Heart left ventricle (tissue), 16 donors: ENCODE measurements around the gene SPSB1. TPM values are rescaled to one million over a fixed set of nuclear protein-coding genes. Genes with fewer than 3 reads are reported as not detected.

ENCODE experiments used
- ATAC-seq, 4 donors: fragments of 200-7000 bp; cut with Tn5 transposase; one replicate each; pipeline ENCODE4 v1.9.1; 2020 to 2022; ENCODE audit warnings: moderate library complexity in 4 of 4, mild to moderate bottlenecking in 3 of 4, moderate number of reproducible peaks in 1 of 4
- DNase-seq, 5 donors: peaks; one replicate each; pipeline ENCODE4 v3.0.0-alpha.2; 2020
- H3K27ac ChIP-seq, 12 donors: fragments of 200-600 bp; sonication (generic) in 4 of 12; one replicate each; pipeline versions ENCODE4 v1.5.0 to v1.8.0; 2016 to 2022; ENCODE audit warnings: mild to moderate bottlenecking in 2 of 12
- H3K27me3 ChIP-seq, 9 donors: fragments of 200-600 bp; sonication (generic) in 2 of 9; one replicate each; pipeline versions ENCODE4 v1.5.1 to v1.8.0; 2016 to 2022; ENCODE audit warnings: mild to moderate bottlenecking in 3 of 9
- H3K36me3 ChIP-seq, 9 donors: fragments of 200-600 bp; sonication (generic) in 2 of 9; one replicate each; pipeline versions ENCODE4 v1.5.0 to v1.8.0; 2018 to 2022; ENCODE audit warnings: mild to moderate bottlenecking in 2 of 9
- H3K4me1 ChIP-seq, 12 donors: fragments of 200-600 bp; sonication (generic) in 4 of 12; one replicate each; pipeline versions ENCODE4 v1.5.0 to v1.8.0; 2016 to 2022; ENCODE audit warnings: mild to moderate bottlenecking in 3 of 12
- H3K4me3 ChIP-seq, 12 donors: fragments of 200-600 bp; sonication (generic) in 4 of 12; one replicate each; pipeline versions ENCODE4 v1.5.0 to v1.8.0; 2017 to 2022; ENCODE audit warnings: mild to moderate bottlenecking in 9 of 12, moderate library complexity in 4 of 12
- H3K9me3 ChIP-seq, 12 donors: fragments of 200-600 bp; sonication (generic) in 4 of 12; one replicate each; pipeline versions ENCODE4 v1.5.0 to v1.8.0; 2016 to 2022; ENCODE audit warnings: mild to moderate bottlenecking in 1 of 12
- POLR2A ChIP-seq, 2 donors: fragments of 450-650 bp; IDR thresholded peaks; one replicate each; pipeline ENCODE4 v1.6.1; 2017; ENCODE audit warnings: antibody characterized with exemption in 2 of 2, mild to moderate bottlenecking in 2 of 2, moderate library complexity in 2 of 2
- WGBS, 4 donors: extraction: QIAGEN DNeasy Blood & Tissue Kit in 2 of 4; methylation state at CpG; one replicate each; pipeline versions ENCODE4 v1.1.5 to v1.1.7; 2013 to 2018; 5-methylcytosine and 5-hydroxymethylcytosine counted together
- intact Hi-C, 10 donors: fragments of 100-400 bp; cut with DNase I; formaldehyde crosslinking; loops; one replicate each; pipeline versions ENCODE4 v1.11.1 to v1.14.2; 2022
- polyA plus RNA-seq, 2 donors: library from polyadenylated mRNA; stranded (reverse); fragments of 200-250 nt; gene quantifications; one replicate each; pipeline ENCODE4 v1.2.3, GENCODE V29; 2013
- total RNA-seq, 9 donors: library from RNA; depleted of rRNA in 2 of 9; stranded (reverse); fragments of >200 nt in 2 of 9; fragmentation: NEBNext Ultra II Directional in 3 of 9; extraction: Animal tissue kit (Norgen Biotek cat#: 25700) in 3 of 9; gene quantifications; one replicate each; pipeline versions ENCODE4 v1.1.0 to v1.2.4, GENCODE V29; 2016 to 2023
- TF ChIP-seq, protein P1 (sequence below), 12 donors: fragments of 200-600 bp; sonication (generic) in 4 of 12; IDR thresholded peaks; one replicate each; pipeline versions ENCODE4 v1.5.0 to v1.8.0; 2018 to 2022; ENCODE audit warnings: antibody characterized with exemption in 12 of 12, mild to moderate bottlenecking in 5 of 12
- donor health status: ischemic (EF 13 %, LVEDD 7.1; RV severe dilation, severe dysfunction).
- donor health status: healthy with polysubstance abuse.
- donor health status: DM: no; HTN: yes; CAD: no.
- donor health status: DM: no; HTN: no; CAD: no.
- donor health status: ischemic (EF 25% LVEDD 6.9; RV normal size, moderate dysfunction).
- donor health status: ischemic (EF 25% LVEDD 5.7; RV mildly dilated, moderate dysfunction).
- donor health status: healthy.
- donor health status: DM: yes; HTN: yes; CAD: no.
- donor health status: ischemic (EF 35%, LVEDD 5.7; RV mildly dilated, moderate dysfunction).
- donor health status: nonischemic (EF 11% LVEDD 7.7; RV severe dilation, severe dysfunction).
- donor health status: DM: yes; HTN: yes; CAD: no.
- donor health status: PGD.
- donor health status: ischemic (EF 29% LVEDD 5.4; RV normal size, mild dysfunction).
- donor health status: nonischemic (EF 23%, LVEDD 6.1; RV moderate dilation, normal function).

The SPSB1 gene
- total and polyA plus RNA-seq, 11 donors: 7.0 to 27.2 (median 9.2) TPM

GRCh38 chr1:9332513-9333143 lies 39.9 kb downstream of the SPSB1 start:
- peak in 1 of 5 donors; percentile 51 for DNase-seq
- intact Hi-C loops: no loop called here
- no peak for TF ChIP-seq POLR2A (IDR thresholded peaks at IDR 0.05)
- TF ChIP-seq, protein P1, sequence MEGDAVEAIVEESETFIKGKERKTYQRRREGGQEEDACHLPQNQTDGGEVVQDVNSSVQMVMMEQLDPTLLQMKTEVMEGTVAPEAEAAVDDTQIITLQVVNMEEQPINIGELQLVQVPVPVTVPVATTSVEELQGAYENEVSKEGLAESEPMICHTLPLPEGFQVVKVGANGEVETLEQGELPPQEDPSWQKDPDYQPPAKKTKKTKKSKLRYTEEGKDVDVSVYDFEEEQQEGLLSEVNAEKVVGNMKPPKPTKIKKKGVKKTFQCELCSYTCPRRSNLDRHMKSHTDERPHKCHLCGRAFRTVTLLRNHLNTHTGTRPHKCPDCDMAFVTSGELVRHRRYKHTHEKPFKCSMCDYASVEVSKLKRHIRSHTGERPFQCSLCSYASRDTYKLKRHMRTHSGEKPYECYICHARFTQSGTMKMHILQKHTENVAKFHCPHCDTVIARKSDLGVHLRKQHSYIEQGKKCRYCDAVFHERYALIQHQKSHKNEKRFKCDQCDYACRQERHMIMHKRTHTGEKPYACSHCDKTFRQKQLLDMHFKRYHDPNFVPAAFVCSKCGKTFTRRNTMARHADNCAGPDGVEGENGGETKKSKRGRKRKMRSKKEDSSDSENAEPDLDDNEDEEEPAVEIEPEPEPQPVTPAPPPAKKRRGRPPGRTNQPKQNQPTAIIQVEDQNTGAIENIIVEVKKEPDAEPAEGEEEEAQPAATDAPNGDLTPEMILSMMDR (IDR thresholded peaks at IDR 0.05): no peak
- no peaks in the 10 kb centered on the region for H3K36me3 ChIP-seq
- no peaks in the 10 kb centered on the region for H3K27me3 ChIP-seq
- H3K4me1 ChIP-seq: peaks cover 0 to 6% (median 2%) of the 10 kb centered on the region in 12 donors
- no peak for ATAC-seq
- no peak overlapping the region for H3K27ac ChIP-seq
- no peak overlapping the region for H3K4me3 ChIP-seq
- H3K9me3 ChIP-seq: no peaks in the 10 kb centered on the region
- WGBS, 4 donors: 81 to 87% (median 83%) methylated on average over 12 of the region's 12 CpGs

- ATAC-seq (peak in 3 of 4 donors; percentile 48 to 69 (median 54)), DNase-seq (peak in 1 of 5 donors; percentile 51)
- Histone ChIP-seq H3K4me1 (peaks cover 0 to 45% (median 34%) of the 10 kb centered on the region in 12 donors), H3K9me3 (peaks cover 0 to 5% (median 0%) of the 10 kb centered on the region in 12 donors), H3K4me3 (no peak overlapping the region), H3K27me3 (no peaks in the 10 kb centered on the region), H3K36me3 (no peaks in the 10 kb centered on the region), H3K27ac (peak overlapping the region in 6 of 12 donors; percentile 3 to 73 (median 42))
- WGBS, 4 donors: 75 to 79% (median 77%) methylated on average over 19 to 25 of the region's 25 CpGs
- TF ChIP-seq POLR2A (IDR thresholded peaks at IDR 0.05): no peak
- TF ChIP-seq, protein P1 (IDR thresholded peaks at IDR 0.05): peak in 1 of 12 donors; percentile 7
- intact Hi-C loops: no loop called here
Observed at GRCh38 chr1:9338397-9339246, 45.9 kb downstream of the SPSB1 start.

DNA sequence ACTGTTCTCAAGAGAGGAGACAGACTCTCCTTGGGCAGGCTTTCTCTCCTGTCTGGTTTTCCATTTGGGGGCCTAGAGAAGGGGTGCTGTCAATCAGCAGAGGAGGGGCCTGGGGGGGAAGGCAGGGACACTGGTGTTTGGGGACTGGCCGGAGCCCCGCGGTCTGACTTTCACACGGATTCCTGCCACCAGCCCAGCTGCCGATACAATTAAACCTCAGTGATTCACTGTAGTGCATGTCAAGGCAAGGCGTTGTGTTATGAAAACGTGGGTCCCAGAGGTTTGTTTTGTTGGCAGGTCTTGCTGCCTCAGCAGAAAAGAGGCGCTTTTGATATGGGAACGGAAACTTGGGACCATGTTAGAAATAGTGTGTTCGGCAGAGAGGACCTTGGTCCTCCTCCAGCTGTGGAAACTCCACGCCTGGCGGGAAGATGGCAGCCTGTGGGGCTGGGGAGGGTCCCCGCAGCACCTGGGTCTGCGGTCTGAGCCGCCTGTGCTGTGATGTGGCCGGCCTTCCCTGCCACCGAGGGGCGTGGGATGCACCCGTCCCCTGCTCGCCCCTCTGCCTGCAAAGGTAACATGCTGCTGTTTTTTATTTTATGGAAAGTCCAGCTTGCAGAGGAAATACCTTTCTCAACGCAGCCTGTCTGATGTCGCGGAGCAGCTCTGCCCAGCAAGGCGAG lies 47.6 kb downstream of the SPSB1 start:
- no peak for DNase-seq
- Histone ChIP-seq H3K4me1 (peaks cover 0 to 59% (median 39%) of the 10 kb centered on the region in 12 donors), H3K27me3 (no peaks in the 10 kb centered on the region), H3K4me3 (no peak overlapping the region), H3K9me3 (peaks cover 0 to 5% (median 0%) of the 10 kb centered on the region in 12 donors), H3K36me3 (no peaks in the 10 kb centered on the region), H3K27ac (peak overlapping the region in 4 of 12 donors; percentile 8 to 73 (median 32))
- WGBS, 4 donors: 79 to 83% (median 80%) methylated on average over 18 to 24 of the region's 24 CpGs
- intact Hi-C loops: no loop called here
- TF ChIP-seq, protein P1 (IDR thresholded peaks at IDR 0.05): no peak
- TF ChIP-seq POLR2A (IDR thresholded peaks at IDR 0.05): no peak
- peak in 2 of 4 donors; percentile 10 to 20 for ATAC-seq
